HG03558 (cell line): Measurements from ENCODE around the gene COPB2.

Experiments
- ATAC-seq: cut with Tn5 transposase; IDR thresholded peaks from one replicate; pipeline ENCODE4 v1.9.1; 2021; ENCODE audit warnings: moderate number of reproducible peaks; ENCODE audit not compliant: unreplicated experiment; ENCODE audit errors: extremely low read depth

Gene COPB2

GRCh38 chr3:139310474-139310933, 78.9 kb downstream of the COPB2 start:
- no peak for ATAC-seq

- ATAC-seq, result no peak
Measured at GRCh38 chr3:139309880-139310279, 79.6 kb downstream of the COPB2 start.

GRCh38 chr3:139309061-139309591, 80.3 kb downstream of the COPB2 start:
- ATAC-seq, result no peak

- no peak for ATAC-seq
Measured at GRCh38 chr3:139308560-139308959, 80.9 kb downstream of the COPB2 start.

GRCh38 chr3:139307601-139308555, 81.6 kb downstream of the COPB2 start:
- no peak for ATAC-seq
